NCI-H446 (cell line): ENCODE measurements around the gene MYCBP2.
"Not testable (repeated sequence)": the region's sequence is repeated elsewhere in the genome, so short reads cannot be mapped to it uniquely, and the experiment has no call there.

ENCODE experiments used
- DNase-seq, 2 experiments: peaks; one replicate each; lab custom pipeline; 2025; lab: John Stamatoyannopoulos, UW

Gene MYCBP2

DNA sequence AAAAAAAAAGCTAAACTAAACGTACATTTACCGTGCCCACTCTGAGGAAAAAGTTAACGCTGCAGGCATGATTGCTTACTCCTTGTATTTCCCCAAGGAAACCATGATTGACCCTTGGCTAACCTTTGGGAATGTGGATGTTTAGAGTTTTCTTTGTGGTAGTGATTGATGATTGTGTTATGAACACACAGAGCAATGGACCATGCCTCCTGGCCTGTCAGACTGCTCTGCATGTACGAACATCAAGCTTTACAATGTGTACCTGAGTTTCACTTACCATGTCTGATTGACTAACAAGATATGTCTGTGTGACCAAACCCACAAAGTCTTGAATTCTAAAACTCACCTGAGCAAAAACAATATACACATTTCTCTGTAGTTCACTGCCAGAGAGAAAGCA is 35.1 kb downstream of the MYCBP2 start:
- no peak for DNase-seq

DNA sequence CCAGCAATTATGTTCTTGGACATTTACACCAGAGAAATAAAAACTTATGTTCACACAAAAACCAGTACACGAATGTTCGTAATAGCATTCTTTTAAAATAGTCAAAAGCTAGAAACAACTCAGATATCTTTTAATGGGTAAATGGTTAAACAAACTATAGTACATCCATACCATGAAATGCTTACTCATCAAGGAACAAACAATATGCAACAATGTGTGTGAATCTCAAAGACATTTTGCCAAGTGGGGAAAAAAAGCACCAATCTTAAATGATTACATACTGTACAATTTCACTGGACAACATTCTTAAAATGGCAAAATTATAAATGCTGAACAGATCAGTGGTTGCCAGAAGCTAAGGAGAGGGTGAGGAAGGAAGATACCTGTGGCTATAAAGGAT is 36.6 kb downstream of the MYCBP2 start:
- no peak for DNase-seq

DNA sequence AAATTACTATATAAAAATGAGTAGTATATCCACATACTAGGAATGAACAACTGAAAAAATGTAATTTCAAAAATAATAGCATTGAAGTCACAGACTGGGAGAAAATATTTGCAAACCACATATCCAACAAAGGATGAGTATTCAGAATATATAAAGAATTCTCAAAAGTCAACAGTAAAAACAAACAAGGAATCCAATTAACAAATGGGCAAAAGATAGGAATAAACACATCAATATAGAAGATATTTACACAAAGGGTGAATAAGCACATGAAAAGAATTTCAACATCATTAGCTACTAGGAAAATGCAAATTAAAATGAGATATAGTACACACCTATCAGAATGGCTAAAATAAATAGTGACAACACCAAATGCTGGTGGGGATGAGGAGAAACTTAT is 37.0 kb downstream of the MYCBP2 start:
- DNase-seq, result no peak

DNA sequence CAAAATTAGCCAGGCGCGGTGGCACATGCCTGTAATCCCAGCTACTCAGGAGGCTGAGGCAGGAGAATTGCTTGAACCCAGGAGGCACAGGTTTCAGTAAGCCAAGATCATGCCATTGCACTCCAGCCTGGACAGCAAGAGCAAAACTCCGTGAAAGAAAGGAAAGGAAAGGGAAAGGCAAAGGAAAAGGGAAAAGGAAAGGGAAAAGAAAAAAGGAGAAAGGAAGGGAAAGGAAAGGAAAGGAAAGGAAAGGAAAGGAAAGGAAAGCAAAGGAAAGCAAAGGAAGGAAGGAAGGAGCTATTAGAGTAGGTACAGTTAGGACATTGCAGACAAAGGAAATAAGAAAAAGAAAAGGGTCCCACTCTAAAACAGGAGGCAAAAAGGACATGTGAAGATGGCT is 41.3 kb downstream of the MYCBP2 start:
- DNase-seq, result not testable (repeated sequence)

DNA sequence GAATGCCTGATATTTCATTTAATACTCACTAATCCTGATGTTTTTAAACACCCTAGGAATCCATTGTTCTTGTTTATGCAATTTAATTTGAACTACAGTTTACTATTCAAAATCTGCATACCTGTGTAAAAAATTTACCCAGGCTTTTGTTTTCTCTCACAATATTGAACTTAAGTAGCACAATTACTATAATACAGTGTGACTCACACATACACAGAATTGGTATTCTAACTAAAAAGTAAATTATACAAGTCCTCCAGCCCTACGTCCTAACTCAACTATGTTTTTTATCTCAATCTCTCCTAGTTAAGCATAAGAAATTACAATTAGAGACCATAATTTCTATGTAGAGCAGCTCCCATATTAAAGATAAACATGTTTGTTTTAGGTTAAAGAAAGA is 41.8 kb downstream of the MYCBP2 start:
- no peak for DNase-seq

DNA sequence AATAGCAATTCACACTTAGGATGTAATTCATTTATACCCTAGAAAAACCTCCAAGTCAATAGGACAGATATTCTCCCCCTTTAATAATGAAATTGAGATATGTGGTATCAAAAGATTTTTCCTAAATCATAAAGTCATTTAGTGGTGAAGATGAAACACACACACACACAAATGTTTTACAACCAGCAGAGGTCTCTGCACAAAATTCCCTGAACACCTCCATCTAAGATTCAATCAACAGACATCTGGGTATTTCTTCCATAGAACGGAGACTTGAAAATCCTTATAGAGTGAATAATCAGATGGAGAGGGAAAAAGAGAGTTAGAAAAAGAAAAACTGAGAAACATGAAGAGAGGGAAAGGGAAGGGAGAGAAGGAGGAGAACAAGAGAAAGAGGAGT is 52.8 kb downstream of the MYCBP2 start:
- no peak for DNase-seq

DNA sequence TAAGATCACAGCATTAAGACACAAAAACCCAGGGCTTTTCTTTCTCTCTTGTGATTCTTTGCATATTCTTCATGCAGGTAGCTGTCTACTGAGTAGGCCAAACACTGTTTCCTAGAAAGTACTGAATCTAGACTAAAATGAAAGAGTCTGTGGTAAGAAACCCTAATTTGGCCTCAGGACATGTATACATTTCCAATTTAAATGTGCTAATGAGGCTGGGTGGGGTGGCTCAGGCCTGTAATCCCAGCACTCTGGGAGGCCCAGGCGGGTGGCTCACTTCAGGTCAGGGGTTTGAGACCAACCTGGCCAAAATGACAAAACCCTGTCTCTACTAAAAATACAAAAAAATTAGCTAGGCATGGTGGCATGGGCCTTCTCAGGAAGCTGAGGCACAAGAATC is 57.8 kb downstream of the MYCBP2 start:
- no peak for DNase-seq

DNA sequence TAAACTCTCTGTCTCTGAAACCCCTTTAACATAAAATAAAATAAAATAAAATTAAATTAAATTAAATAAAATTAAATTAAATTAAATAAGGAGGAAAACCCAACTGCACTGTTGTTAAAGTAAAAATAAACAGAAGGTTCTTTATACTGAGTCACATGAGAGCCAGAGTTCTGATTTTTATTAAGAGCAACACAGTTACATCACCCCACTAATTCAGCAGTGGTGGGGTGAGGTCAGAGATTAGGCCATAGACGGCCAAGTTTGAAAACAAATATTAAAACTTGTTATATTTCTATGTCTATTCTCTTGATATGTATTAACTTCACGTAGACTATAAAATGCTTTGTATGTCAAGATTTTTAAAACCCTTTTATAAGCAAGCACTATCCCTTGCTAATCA is 59.5 kb downstream of the MYCBP2 start:
- no peak for DNase-seq

DNA sequence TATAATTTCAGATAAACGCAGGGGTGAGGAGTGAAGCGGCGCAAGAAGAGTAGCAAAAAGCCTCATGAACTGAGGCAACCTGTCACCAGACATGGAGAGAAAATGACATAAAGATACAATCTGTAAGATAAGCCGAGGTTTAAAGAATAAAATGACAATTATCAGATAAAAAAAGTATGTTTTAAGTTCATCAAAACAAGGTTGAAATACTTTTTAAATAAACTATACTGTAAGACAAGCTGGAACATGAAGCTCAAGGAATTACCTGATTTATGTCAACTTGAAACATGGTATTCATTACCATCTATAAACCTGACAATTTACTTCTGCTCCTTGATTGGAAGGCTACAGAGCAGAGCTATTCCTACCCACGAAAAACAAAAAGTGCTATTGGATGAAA is 61.6 kb downstream of the MYCBP2 start:
- DNase-seq, result no peak

DNA sequence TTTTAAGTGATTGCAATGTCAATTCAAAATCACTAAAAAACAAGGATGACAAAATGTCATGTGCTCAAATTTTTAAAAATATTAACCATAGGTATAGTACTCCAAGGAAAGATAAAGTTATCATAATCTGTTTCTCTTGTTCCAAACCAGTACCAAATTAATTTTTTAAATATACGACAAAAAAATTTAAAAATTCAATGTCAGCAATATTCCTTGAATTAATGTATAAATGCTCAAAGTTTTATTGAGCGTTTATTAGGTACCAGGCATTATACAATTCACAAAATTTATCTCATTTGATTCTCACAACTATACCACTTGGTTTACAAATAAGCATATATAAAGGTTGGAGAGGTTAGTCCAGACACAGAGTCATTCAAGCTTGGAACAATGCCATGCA is 64.7 kb downstream of the MYCBP2 start:
- DNase-seq, result no peak

DNA sequence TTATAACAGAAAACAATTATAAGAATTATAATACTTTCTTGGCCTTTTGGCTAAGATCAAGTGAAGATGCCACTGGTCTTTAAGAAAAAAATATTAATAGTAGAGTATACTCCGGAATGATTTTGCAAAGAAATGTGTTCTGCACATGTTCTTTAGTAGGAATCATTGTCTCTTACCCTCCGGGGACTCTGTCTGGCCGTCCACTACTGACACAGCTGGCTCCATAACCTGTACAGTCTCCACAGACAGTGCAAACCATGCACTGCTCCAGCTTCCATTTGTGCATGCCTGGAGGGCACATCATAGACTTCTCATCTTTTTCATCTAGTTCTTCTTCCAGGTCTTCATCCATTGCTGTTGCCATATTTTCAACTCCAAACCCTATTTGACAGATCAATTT is 75.9 kb downstream of the MYCBP2 start:
- no peak for DNase-seq

DNA sequence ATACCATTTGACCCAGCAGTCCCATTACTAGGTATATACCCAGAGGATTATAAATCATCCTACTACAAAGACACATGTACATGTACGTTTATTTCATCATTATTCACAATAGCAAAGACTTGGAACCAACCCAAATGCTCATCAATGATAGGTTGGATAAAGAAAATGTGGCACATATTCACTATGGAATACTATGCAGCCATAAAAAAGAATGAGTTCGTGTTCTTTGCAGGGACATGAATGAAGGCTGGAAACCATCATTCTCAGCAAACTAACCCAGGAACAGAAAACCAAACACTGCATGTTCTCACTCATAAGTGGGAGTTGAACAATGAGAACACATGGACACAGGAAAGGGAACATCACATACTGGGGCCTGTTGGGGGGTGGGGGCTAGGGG is 81.7 kb downstream of the MYCBP2 start:
- DNase-seq, result not testable (repeated sequence)

DNA sequence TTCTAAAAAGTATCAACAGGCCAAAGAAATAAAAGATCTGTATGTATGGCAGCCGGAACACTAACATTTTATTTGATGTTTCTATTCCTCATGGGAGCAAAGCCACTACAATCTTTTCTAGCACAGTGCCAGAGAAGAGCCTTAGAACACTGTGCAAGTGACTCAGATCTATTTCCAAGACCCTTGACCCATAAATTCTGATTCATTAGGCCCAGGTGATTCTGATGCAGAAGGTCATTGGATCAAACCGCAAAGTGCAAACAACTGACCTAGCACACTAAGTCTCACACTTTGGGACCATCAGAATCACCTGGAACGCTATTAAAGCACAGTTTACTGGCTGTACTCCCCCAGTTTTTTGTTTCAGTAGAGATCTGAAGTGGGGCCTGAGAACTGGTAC is 87.6 kb downstream of the MYCBP2 start:
- DNase-seq, result no peak

DNA sequence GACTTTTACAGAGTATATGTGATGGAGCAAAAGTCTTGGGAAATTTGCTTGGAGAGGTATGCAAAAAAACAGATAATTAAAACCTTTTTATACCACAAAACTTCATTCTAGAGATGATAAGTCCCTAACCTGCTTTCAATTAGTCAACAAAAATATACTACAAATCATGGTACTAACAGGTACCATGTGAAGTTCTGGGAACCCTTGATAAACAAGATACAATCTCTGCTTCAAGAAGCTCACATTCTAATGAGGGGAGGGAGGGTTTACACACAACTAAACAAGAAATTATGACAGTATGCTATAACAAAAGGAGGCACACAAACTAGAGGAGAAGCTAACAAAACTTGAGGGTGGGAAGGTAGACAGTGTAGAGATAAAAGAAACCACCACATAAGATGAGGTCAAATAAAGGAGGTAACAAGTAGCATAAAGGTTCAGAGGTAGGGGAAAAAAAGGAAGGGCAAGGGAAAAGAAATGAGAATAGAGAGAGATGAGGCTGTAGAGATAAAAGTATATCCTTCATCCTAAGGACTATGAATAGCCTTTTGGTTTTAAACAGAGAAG is 91.4 kb downstream of the MYCBP2 start:
- no peak for DNase-seq

DNA sequence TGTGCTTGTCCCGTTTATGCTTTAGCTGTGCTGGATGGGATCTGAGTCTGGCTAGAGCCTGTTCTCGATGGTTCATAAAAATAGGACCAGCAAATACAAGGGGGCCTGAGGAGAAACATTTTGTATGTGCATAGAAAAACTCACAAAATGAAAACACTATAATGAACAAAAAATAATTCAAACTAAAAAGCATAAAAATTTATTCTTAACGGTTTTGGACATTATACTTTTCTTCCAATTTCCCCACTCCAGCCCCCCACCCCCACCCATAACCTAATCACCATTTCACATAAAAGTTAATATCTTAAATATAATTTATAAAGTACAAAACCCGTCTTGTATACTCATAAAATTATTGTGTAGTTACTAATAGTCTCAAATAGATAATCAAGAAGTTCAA is 93.7 kb downstream of the MYCBP2 start:
- no peak for DNase-seq

DNA sequence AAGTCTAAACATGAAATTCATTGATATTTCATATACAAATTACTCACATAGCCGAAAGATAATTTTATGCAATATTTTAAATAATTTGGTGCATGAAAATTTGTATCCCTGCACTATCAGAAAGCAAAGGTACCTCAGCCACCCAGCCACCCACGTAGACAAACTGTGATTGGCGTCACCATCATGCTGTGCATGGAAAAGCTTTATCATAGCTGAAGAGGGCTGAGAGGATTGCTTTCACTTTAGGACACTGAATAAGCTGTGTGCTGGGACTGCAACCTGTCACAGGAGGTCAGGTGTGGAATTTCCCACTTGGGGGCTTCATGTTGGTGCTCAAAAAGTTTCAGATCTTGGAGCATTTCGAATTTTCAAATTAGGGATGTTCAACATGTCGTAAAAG is 96.3 kb downstream of the MYCBP2 start:
- DNase-seq, result no peak

DNA sequence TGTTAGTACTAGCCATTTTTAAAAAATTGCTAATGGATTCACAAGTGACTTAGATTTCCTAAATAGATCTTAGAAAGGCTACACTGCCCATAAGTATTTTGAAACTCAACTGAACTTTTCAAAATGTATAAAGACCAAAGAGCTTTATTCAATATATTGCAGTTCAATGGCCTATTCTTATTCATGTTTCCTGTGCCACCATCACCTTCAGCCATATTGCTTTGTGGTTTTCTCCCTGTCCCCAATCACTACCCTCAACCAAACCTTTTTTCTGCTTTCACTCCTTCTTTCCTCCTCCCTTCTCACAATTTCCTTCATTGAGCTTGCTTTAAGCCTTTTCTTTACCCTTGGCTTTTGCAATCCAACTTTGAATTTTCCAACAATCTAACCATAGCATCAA is 100.9 kb downstream of the MYCBP2 start:
- no peak for DNase-seq

DNA sequence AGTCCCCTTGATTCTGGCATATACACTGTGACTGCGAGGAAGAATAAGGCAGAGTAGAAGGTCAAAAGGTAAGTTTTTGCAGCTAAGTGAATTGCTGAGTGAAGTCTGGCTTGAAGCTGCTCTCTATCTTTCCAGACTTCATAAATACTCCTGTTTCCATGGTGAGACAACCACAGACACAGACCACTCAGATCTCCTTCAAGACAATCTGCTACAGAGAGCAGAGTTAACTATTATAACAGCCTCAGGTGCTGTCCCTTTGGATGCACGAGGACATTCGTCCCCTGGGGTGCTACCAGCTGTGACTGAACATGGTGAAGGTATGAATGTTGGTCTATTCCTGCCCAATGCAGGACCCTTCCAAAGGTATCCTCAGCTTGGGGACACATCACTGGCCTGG is 104.0 kb downstream of the MYCBP2 start:
- no peak for DNase-seq

DNA sequence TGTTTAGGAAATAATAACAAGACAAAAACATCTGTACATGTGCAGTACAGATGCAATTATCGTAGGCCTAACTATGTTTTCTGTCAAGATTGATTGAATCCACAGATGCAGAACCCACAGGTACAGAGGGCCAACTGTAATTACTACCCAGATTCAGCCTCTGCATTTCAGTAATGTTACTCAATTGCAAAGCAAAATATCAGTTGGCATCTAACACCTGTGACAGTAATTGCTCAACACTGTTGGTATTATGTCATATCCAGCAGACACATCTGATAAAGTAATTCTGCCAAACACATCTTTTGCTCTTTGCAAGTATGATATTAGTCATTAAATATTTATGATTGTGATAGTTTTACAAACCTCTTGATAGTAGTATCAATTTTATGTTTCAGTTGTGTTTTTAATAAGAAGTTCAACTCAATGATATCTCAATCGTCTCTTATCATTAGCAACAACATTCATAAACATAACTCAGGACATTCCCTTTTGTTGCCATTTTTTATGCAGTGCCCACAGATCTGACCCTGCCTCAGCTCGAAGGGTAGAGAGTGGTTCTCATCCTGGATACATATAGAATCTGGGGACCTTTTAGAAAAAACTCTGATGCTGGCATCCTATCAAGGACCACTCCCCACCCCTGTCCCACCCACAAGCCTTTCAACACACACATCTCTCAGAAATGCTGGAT is 104.7 kb downstream of the MYCBP2 start:
- no peak for DNase-seq

DNA sequence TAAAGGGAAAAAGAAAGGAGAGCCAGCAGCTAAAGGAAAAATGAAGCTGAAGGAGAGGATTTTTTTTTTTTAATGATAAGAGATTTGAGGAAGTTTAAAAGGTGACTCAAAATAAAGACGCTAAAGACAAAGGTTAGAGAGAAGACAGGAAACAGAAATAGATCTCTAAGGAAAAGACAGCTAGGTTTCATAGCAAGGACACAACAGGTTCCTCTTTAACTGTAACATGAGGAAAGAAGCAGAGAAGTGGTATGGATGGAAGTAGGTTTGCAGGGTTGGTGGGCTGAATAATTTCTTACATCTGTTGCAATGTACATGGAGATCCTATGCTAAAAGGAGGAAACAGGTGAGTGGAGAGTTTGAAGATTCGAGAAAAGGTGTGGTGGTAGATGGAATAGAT is 107.5 kb downstream of the MYCBP2 start:
- no peak for DNase-seq

DNA sequence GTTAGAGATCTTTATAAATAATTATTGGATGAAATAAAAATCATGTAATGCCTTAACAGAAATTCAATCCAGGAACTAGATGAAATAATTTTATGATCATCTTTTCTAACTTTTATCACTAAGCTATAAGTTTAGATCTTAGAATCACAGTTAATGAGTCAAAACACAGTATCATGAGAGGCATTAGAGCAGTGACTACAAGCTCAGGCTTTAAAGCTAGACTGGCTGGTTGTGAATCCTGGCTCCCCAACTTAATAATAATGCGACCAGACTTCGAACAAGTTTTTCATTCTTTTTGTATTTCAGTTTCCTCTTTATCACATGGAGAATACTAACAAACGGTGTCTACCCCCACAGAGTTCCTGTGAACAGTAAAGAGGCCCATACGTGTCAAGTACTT is 108.6 kb downstream of the MYCBP2 start:
- DNase-seq, result no peak

DNA sequence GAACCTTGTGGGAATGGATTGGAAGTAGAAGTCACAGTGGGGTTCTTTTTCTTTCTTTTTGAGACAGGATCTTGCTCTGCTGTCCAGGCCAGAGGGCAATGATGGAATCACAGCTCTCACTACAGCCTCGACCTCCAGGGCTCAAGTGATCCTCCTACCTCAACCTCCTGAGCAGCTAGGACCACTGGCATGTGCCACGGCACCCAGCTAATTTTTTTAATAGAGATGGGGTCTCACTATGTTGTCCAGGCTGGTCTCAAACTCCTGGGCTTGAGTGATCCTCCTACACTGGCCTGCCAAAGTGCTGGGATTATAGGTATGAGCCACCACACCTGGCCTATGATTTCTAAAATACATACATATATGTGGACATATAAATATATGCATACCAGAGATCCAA is 111.4 kb downstream of the MYCBP2 start:
- no peak for DNase-seq

DNA sequence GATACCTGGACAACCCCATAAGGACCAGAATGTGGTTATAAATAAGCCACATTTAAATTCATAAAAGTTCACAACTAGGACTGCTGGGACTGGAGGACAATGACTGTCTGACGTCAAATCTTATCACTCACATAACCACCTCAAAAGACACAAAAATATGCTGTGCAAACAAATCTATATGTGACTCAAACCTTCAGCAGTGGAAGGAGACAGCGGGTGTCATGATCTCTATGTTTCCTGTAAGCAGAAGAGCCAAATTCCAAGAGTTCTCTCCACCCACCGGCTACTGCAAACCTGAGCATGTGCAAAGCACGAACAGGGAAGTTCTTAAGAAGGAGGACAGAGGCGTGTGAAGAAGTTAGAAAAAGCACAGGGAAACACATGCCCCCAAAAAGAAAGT is 113.2 kb downstream of the MYCBP2 start:
- no peak for DNase-seq

DNA sequence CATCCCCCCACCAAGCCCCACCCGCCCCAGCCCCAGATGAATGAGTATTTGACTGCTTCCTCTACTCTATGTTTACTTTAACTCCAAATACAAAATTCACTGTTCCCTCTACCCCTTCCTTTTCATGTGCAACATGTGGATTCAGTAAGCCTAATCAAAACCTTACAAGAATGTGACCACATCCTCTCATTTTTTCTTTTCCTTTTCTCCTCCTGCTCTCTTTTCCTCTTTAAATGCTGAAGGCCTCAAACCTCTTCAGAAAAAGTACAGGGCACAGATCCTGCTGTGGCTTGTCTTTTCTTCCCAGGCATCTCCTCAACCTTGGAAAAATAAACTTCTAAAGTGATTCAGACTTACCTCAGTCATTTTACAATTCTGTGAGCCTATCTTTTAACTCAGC is 119.0 kb downstream of the MYCBP2 start:
- DNase-seq, result no peak
